ENCODE data around the gene ASIC5.

The ASIC5 gene

DNA sequence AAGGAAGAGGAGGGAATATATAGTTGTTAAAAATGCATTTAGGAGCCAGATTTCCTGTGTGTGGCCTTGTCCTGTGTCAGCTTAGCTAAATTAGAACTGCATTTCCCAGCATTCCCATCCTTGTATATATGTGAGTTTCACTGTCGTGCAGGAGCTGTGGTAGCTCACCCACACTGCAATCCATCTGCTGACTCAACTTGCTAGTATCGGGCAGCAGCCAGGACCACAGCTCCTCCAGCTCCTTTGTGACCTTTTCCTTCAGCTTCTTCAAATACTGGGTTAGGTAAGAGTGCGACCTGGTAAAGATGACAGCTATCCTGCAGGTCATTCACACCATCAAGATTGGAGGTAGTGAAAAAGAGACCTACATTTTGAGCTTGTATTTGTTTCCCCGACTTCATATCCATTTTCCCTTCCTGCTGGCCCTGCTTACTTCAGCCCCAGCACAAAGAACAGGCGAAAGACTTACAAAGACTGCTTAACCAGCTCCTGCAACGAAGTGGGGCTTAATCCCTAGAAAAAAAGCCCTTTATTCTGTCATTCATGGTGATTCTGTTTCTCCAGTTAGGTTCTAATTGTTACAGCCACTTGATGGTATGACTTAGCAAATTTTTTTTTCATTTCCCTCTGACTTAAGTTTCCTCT lies 11.4 kb downstream of the ASIC5 start:
- TF ChIP-seq, protein P1, sequence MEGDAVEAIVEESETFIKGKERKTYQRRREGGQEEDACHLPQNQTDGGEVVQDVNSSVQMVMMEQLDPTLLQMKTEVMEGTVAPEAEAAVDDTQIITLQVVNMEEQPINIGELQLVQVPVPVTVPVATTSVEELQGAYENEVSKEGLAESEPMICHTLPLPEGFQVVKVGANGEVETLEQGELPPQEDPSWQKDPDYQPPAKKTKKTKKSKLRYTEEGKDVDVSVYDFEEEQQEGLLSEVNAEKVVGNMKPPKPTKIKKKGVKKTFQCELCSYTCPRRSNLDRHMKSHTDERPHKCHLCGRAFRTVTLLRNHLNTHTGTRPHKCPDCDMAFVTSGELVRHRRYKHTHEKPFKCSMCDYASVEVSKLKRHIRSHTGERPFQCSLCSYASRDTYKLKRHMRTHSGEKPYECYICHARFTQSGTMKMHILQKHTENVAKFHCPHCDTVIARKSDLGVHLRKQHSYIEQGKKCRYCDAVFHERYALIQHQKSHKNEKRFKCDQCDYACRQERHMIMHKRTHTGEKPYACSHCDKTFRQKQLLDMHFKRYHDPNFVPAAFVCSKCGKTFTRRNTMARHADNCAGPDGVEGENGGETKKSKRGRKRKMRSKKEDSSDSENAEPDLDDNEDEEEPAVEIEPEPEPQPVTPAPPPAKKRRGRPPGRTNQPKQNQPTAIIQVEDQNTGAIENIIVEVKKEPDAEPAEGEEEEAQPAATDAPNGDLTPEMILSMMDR (IDR thresholded peaks at IDR 0.05; ENCODE audit: control insufficient read depth, extremely low read depth, insufficient read depth): no peak
- DNase-seq (ENCODE audit: low read depth): no peak
- H3K4me3 ChIP-seq (ENCODE audit: low read depth, low read length): no peak overlapping the region

- H3K4me3 ChIP-seq (ENCODE audit: low read depth, low read length): no peak overlapping the region
- TF ChIP-seq, protein P1 (IDR thresholded peaks at IDR 0.05; ENCODE audit: control insufficient read depth, extremely low read depth, insufficient read depth): no peak
- no peak for DNase-seq (ENCODE audit: low read depth)
These were observed 12.9 kb downstream of the ASIC5 start for GRCh38 chr4:155853189-155853588.

DNA sequence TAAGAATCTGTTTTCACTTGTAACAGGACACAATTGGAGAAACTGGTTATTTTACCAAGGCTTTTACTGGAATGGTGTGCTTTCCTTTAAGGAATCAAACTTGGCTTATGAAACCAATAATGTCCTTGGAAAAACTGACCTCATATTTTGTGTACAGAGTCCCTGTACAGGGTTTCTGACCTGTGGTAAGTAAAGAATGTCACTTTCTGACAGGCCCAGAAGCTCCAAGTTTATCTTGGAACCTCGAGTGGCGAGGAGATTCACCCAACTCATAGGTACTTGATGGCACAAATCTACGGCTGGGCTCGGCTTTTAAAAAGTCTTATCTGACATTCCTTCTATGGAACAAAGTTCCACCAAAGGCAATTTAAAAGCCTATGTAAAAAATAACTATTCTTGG lies 17.0 kb downstream of the ASIC5 start:
- H3K4me3 ChIP-seq (ENCODE audit: low read depth, low read length): no peak overlapping the region
- no peak for DNase-seq (ENCODE audit: low read depth)
- TF ChIP-seq, protein P1 (IDR thresholded peaks at IDR 0.05; ENCODE audit: control insufficient read depth, extremely low read depth, insufficient read depth): no peak

GRCh38 chr4:155846929-155847328 lies 19.1 kb downstream of the ASIC5 start:
- H3K4me3 ChIP-seq (ENCODE audit: low read depth, low read length): no peak overlapping the region
- TF ChIP-seq, protein P1 (IDR thresholded peaks at IDR 0.05; ENCODE audit: control insufficient read depth, extremely low read depth, insufficient read depth): no peak
- DNase-seq (ENCODE audit: low read depth): no peak

GRCh38 chr4:155842080-155842479 lies 24.0 kb downstream of the ASIC5 start:
- no peak for DNase-seq (ENCODE audit: low read depth)
- H3K4me3 ChIP-seq (ENCODE audit: low read depth, low read length): no peak overlapping the region
- TF ChIP-seq, protein P1 (IDR thresholded peaks at IDR 0.05; ENCODE audit: control insufficient read depth, extremely low read depth, insufficient read depth): no peak

GRCh38 chr4:155837203-155837796 lies 28.8 kb downstream of the ASIC5 start:
- TF ChIP-seq, protein P1 (IDR thresholded peaks at IDR 0.05; ENCODE audit: control insufficient read depth, extremely low read depth, insufficient read depth): no peak
- H3K4me3 ChIP-seq (ENCODE audit: low read depth, low read length): no peak overlapping the region
- no peak for DNase-seq (ENCODE audit: low read depth)

GRCh38 chr4:155832664-155833063 lies 33.4 kb downstream of the ASIC5 start:
- TF ChIP-seq, protein P1 (IDR thresholded peaks at IDR 0.05; ENCODE audit: control insufficient read depth, extremely low read depth, insufficient read depth): no peak
- no peak for DNase-seq (ENCODE audit: low read depth)

More at GRCh38 chr4:155832664-155833063, 33.4 kb downstream of the ASIC5 start:
- H3K4me3 ChIP-seq (ENCODE audit: low read depth, low read length): no peak overlapping the region

All from LNCaP clone FGC (cell line).